HG03135 (cell line): ENCODE results near the gene NOXO1.
A peak's percentile ranks its signal among the peaks of the same experiment; 100 is the strongest.

Source experiments
- ATAC-seq: cut with Tn5 transposase; IDR thresholded peaks from one replicate; pipeline ENCODE4 v1.9.1; 2021; ENCODE audit warnings: mild to moderate bottlenecking, moderate library complexity; ENCODE audit not compliant: unreplicated experiment

NOXO1 gene

DNA sequence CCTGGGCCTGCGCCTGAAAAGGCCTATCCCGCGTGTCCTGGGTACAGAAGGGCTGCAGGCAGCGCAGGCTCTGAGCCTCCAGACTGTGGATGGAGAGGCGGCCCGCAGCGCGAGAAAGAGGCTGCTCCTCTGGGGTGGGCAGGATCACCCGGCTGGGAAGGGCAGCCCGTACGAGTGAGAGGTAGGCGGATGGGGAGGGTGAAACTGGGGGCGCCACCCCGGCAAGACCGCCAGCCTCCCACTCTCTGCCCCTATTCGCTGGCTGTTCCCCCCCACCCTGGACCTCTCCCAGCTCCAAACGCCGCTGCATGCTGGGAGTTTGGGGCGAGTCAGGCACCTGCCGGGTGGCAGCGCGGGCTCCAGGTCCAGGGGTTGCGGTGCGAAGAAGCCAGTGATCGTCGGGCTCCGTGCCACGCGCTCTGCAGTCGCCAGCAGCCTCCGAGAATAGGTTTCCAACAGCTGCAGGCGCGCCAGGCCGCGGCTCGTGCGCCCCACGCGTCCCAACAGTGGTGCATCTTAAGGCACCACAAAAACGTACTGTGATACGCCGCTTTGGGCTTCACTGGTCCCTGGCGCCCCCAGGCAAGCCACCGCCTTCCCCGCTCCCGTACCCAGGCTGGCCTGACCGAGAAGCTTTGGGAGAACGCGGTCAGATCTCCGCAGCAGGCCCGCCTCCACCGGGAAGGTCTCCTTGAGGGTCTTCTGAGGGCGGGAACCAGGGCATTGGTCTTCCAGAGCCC, 1.1 kb downstream of the NOXO1 start:
- no peak for ATAC-seq

DNA sequence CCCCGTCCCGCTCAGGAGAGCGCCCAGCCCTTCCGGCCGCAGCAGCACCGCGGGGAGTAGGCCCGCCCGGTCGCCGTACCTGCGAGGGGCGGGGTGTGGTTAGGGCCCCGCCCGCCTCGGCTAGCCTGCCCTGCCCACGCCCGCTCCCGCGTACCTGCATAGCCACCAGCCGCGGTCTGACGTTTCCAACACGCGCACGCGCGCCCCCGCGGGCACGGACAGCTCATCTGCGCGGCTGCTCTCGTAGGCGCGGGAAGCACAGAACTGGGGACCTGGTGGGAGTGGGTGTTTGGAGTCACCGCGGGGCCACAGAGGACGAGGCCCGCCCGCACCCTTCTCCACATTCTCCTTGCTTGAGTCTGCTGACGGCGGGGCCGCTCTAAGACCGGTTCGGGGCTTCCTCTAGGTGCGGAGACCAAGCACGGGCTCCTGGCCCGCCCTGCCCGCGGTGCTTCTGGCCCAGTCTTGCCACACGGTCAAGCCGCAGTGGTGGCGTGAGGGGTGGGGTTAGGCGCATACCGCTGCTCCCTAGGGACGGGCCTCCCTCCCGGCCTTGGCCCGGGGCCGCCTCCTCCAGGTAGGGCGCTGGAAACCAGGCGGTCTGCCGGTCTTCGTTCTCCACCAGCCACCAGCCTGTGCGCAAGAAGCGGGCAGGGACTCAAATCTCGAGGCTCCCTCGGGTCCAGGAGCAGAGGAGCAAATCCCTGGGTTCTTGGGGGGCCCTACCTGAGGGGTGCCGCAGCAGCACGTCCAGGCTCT, 1.8 kb downstream of the NOXO1 start:
- ATAC-seq = no peak

DNA sequence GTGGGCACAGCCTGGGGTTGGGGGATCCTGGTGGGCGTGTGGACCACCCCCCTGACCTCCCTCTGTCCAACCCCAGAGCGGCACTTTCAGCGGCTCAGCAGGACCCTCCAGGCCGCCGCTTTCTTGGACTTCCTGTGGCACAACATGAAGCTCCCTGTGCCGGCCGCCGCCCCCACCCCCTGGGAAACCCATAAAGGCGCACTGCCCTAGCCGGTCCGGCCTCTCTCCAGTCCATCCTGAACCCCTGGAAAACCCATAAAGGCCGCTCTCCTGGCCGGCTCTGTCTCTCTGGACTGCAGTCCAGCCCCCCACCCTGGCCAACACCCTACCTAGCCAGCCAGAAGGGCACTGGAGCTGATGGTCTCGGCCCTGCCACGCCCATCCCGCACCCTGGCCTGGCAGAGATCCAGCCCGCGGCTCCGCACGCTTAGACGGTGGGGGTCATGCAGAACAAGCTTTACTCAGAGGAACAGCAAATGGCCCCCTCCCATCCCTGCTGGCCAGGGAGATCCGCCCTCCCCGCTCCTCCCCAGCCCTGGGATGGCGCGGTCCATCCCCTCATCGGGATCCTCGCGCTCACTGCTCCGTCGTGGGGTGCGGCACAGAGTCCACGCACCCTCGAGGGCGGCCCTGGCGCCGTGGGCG, 2.7 kb downstream of the NOXO1 start:
- no peak for ATAC-seq

DNA sequence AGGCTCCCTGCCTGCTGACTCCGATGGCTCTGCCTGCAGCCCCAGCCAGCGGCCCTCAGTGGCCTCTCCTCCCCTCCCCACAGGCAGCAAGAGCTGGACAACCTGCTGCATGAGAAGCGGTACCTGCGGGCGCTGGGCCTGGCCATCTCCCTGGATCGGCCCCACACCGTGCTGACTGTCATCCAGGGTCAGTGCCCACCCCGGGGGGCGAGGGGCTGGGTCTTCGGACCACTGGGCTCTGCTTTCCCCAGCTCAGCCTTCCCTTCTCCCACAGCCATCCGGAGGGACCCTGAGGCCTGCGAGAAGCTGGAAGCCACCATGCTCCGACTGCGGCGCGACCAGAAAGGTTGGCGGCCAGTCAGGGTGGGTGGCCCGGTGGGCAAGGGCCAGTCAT, 3.4 kb downstream of the NOXO1 start:
- no peak for ATAC-seq

DNA sequence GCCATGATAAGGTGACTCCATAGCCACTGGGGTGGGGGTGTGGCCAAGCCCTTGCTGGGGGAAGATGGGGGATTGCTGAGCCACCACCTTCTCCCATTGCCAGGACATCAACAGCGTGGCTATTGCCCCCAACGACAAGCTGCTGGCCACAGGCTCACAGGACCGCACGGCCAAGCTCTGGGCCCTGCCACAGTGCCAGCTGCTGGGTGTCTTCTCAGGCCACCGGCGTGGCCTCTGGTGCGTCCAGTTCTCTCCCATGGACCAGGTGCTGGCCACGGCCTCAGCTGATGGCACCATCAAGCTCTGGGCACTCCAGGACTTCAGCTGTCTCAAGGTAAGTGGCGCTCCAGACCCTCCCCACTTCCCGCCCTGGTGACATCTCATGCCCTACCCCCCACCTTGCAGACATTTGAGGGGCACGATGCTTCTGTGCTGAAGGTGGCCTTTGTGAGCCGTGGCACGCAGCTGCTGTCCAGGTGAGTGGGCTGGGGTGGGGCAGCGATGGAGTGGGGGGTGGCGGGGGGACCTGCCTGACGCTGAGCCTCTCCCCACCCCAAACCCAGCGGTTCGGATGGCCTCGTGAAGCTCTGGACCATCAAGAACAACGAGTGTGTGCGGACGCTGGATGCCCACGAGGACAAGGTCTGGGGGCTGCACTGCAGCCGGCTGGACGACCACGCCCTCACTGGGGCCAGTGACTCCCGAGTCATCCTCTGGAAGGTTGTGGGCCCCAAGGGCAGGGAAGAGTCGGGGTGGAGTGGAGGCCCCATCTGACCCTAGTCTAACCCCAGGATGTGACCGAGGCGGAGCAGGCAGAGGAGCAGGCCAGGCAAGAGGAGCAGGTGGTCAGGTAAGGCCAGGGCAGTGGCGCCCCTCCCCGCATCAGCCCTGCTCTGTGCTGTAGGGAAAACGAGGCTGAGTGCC, 4.1 kb downstream of the NOXO1 start:
- ATAC-seq = no peak

DNA sequence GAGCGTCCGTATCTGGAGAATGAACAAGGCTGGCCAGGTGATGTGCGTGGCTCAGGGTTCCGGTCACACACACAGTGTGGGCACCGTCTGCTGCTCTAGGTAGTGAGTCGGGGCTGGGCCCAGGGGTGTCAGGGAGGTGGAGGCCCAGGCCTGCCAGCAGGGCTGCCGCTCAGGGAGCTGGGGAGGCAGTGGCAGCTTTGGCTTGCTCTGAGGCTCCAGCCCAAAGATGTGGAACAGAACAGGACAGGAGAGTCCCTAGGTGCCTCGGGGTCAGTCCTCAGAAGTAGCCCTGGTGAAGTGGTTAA, 5.1 kb downstream of the NOXO1 start:
- no peak for ATAC-seq

DNA sequence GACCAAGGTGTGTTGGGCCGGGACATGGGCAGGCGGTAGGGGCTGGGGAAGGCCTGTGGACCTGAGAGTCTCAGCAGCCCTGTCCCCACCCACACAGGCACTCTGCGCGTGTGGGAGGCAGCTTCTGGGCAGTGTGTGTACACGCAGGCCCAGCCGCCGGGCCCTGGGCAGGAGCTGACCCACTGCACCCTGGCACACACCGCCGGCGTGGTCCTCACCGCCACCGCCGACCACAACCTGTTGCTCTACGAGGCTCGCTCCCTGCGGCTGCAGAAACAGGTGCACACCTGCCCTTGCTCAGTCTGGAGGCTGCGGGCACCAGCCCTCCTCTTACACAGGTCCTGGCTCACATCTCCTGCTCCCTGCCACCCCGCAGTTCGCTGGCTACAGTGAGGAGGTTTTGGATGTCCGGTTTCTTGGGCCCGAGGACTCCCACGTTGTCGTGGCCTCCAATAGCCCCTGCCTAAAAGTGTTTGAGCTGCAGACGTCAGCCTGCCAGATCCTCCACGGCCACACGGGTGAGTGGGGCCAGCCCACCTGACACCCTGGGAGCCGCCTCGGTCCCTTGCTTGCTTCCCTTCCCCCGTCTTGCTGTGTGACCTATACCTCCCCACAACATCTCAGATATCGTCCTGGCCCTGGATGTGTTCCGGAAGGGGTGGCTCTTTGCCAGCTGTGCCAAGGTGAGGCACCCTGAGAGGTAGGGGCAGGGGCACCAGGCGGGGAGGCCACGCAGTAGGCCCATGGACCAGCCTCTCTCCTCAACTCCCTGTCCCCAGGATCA, 5.6 kb downstream of the NOXO1 start:
- no peak for ATAC-seq

DNA sequence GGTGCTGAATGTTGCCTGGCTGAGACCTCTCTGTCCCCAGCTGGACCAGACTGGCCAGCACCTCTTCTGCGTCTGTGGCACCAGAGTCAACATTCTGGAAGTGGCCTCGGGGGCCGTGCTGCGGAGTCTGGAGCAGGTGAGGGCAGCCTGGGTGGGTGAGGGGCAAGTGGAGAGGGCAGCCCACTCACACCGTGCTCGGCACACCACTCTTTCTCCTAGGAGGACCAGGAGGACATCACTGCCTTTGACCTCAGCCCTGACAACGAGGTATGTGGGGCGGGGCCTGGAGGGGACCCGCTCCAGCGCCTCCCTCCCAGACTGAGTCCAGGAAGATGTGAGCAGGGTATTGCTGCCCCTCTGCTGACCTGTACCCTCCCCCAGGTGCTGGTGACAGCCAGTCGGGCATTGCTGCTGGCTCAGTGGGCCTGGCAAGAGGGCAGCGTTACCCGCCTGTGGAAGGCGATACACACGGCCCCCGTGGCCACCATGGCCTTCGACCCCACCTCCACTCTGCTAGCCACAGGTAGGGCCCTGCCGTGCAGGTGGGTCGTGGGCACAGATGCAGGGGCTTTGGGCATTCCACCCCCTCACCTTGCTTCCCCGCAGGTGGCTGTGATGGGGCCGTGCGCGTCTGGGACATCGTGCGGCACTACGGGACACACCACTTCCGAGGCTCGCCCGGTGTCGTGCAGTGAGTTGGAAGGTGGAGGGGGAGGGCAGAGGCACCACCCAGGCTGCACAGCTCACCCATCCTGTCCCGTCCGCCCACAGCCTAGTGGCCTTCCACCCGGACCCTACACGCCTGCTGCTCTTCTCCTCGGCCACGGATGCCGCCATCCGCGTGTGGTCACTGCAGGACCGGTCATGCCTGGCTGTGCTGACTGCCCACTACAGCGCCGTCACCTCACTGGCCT, 6.9 kb downstream of the NOXO1 start:
- no peak for ATAC-seq

DNA sequence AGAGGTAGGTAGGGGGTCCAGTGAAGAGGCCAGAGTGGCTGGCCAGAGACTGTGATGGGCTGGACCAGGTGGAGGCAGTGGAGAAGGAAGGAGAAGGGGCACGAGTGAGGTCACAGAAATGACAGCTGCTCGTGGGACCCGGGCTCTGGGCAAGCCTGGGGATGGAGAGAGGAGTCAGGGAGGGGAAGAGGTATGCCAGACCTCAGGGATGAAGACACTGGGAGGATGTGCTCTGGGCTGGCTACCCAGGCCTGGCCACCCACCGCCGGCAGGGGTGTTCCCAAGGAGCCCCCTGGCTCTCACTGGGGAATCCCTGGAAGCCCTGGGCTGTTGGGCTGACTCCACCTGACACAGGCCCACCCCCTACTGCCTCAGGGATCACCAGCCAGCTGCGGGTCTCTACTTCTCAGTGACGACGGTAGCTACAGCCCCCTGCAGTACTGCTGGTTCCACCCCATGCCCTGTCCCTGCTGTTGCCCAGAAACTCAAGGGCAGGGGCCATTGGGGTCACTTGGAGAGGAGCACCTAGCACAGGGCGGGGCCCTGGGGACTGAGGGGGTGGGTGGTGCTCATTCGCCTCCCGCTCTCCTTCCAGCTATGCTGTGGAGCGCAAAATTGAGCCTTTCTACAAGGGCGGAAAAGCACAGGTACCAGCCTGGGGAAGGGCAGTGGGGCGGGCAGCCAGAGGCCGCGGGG, 7.7 kb downstream of the NOXO1 start:
- ATAC-seq = no peak

DNA sequence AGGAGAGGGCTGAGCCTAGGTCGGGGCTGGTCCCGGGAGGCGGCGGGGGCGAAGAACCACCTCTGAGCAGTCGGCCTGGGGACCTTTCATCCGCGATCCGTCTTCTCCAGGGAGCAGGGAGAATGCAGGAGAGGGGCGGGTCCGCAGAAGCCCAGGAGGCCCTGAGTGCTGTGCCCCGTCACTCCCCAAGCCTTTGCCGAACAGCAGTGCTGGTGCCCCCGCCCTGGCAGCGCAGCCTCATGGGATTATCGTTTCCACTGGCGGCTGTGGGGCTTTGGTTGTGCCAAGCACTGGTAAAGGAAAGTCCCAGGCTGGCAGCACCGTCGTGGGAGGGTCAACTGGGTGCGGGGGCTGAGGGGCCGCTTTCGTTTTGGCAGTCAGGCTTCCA, 8.8 kb downstream of the NOXO1 start:
- peak; percentile 2 for ATAC-seq

DNA sequence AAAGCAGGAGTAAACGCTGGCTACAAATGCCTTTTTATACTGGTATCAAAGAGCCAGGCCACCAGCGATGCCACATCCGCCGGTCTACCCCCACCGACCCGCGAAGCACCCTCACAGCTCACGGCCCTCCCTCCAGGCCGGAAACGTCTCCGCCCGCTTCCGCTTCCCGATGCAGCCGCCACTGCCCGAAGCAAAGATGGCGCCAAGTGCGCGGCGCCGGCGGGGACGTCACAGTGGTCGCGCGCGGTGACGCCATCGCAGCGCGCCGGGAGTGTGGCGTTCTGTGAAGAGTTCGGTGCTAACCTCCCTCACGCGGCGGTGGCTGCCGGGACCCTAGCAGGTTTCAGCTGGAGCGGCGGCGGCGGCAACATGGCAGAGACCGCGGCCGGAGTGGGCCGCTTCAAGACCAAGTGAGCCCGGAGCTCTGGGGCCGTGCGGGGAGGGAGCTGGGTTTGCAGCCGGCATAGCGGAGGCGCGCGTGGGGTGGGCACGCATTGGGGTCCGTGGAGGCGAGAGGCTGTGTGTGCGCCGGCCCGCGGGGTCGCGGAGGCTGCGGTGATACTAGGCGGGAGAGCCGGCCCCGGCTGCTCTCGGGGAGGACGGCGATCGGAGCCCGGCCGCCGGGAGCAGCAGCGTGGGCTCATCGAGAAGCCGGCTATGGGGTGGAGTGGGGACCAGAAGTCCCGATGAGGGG, 9.3 kb downstream of the NOXO1 start, which contains the start of gene TBL3:
Gene TBL3, plus strand, starts transcription at position 258 of the 694 bp plus-strand sequence. Its CDS starts 112 bp downstream, at position 370.
- ATAC-seq = peak; percentile 72

DNA sequence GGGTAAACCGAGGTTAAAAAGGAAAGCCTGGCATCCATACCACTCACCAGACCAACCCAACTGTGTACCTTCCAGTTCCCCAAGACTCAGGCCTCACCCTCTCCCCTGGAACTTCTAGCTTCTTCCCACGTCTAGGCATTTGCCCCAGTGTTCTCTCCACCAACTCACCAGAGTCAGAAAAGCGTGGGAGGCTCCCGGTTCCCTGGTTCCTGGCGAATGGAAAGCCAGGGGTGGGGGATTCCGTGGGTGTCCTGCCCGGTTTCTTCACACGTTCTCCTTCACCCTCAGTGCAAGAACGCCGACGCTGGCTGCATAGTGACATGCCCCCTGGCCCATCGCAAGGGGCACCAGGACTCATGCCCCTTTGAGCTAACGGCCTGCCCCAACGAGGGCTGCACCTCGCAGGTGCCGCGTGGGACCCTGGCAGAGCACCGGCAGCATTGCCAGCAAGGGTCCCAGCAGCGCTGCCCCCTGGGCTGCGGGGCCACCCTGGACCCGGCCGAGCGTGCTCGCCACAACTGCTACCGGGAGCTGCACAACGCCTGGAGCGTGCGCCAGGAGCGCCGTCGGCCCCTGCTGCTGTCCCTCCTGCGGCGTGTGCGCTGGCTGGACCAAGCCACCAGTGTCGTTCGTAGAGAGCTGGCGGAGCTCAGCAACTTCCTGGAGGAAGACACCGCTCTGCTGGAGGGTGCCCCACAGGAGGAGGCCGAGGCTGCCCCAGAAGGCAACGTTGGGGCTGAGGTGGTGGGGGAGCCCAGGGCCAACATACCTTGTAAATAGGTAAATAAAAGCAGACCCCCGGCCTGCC, 12.9 kb downstream of the NOXO1 start:
- ATAC-seq = no peak

DNA sequence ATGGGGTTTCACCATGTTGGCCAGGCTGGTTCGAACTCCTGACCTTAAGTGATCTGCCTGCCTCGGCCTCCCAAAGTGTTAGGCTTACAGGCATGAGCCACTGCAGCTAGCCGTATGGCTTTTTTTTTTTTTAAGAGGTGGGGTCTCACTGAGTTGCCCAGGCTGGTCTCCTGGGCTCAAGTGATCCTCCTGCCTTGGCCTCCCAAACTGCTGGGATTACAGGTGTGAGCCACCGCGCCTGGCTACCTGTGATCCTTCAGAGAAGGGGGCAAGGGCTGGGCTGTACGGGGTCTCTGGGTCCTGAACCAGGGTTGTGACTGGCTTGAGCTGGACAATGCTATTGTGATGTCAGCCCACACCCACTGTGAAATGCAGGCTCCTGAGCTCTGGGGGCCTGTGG, 14.8 kb downstream of the NOXO1 start, which contains the start of gene RNF151:
Gene RNF151, plus strand, starts transcription at position 397 of the 400 bp plus-strand sequence. CDS start 26 bp downstream, outside the sequence.
- ATAC-seq = no peak

DNA sequence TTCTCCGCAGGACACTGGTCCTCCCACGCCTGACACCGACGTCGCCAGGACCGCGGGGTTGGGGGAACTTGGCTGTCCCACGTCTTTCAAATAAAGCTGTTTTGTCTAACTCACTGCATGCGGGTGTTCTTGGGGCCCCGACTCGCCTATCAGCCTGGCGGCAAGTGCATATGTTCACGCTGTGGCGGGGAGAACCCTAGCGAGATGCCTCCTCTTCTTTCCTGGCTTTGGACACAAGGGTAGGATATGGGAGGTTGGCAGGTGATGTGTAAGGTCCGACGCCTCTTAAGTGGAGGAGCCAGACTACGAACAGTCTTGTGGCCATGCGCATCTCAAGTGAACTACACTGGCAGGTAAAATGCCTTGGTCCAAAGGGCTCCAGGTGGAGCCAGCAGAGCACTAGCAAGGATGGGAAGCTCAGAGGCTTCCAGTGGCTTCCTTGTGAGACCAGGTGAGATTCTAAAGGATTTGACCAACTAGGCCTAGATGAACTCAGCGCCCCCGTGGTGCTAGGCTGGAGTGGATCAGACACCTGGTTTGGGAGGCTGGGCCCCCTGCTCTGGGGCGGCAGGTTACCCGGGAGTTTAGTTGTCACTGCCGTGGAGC, 15.8 kb downstream of the NOXO1 start:
- no peak for ATAC-seq

DNA sequence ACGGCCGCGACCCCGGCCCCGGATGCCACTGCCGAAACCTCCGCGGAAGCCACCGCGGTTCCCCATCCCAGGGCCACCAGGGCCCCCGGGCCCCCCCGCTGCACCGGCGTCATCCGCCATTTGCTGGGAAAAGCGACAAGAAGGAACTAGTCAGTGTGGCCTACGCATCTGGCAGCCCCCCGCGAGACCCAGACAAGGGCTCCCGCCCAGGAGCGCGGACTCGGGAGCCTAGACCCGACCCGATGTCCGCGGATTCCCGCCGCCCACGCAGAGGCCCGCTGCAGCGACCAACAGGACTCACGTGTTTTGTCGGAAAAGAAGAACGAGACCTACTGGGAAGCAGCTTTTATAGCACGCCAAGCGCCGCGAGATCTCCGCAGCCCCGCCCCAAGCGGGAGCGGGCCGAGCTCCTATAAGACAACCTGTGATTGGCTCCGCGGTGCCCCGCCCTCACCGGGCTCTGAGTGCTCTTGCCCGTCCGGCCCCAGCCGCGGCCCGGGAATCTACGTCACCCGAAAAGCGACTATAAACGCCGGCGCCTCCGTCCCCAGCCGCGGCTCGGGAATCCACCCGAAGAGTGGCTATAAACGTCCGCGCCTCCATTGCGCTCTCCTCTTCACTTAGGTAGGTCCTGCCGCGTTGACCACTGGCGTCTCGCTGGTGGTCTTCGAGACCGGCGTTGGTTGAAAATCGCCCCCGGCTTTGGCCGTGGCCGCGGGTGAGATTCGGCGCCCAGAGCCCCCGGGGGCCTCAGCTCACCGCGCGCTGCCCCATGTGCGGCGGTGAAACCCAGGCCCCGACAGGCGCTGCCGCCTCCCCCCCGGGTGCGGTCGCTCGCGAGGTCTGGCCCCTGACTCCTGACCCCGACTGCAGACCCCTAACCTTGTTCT, 16.5 kb downstream of the NOXO1 start, which contains the start of gene RPS2:
Gene RPS2, minus strand, starts transcription at position 321 of the 890 bp plus-strand sequence. Its CDS starts 201 bp downstream, at position 120.
- ATAC-seq = peak; percentile 67
